HEK293T (cell line): ENCODE measurements around the gene CHKA.

Source experiments
- CTCF ChIA-PET: fragments of 350-600 bp; formaldehyde crosslinking; extraction: SDS; loops from one replicate; lab custom pipeline; 2021; ENCODE audit warnings: antibody characterized with exemption, inconsistent platforms; lab: Yijun Ruan, JAX
- POLR2A ChIA-PET: fragments of 350-600 bp; formaldehyde crosslinking; extraction: SDS; loops from one replicate; lab custom pipeline; 2020; ENCODE audit warnings: antibody characterized with exemption, inconsistent platforms; lab: Yijun Ruan, JAX
- DNase-seq: peaks from one replicate; pipeline ENCODE4 v3.0.0; 2012; ENCODE audit warnings: mixed read lengths; ENCODE audit errors: extremely low spot score
- ARNT ChIP-seq: fragments of 450-650 bp; IDR thresholded peaks from 2 replicates; pipeline ENCODE4 v1.6.1; 2017; ENCODE audit warnings: mild to moderate bottlenecking
- BHLHE40 ChIP-seq: fragments of 450-650 bp; IDR thresholded peaks from 2 replicates; pipeline ENCODE4 v1.6.1; 2016; ENCODE audit warnings: mild to moderate bottlenecking, moderate library complexity, borderline replicate concordance
- CTBP1 ChIP-seq: fragments of 450-650 bp; IDR thresholded peaks from 2 replicates; pipeline ENCODE4 v1.6.1; 2016; ENCODE audit warnings: borderline replicate concordance
- ELF4 ChIP-seq: fragments of 450-650 bp; IDR thresholded peaks from 2 replicates; pipeline ENCODE4 v1.6.1; 2017; ENCODE audit warnings: antibody characterized with exemption
- FOXA1 ChIP-seq: fragments of 450-650 bp; IDR thresholded peaks from 2 replicates; pipeline ENCODE4 v1.6.1; 2016; ENCODE audit warnings: mild to moderate bottlenecking
- FOXK2 ChIP-seq: fragments of 450-650 bp; IDR thresholded peaks from 2 replicates; pipeline ENCODE4 v1.6.1; 2016; ENCODE audit warnings: mild to moderate bottlenecking
- FOXM1 ChIP-seq: fragments of 450-650 bp; IDR thresholded peaks from 2 replicates; pipeline ENCODE4 v1.6.1; 2017; ENCODE audit warnings: mild to moderate bottlenecking, borderline replicate concordance
- HDGF ChIP-seq: fragments of 450-650 bp; IDR thresholded peaks from 2 replicates; pipeline ENCODE4 v1.6.1; 2017; ENCODE audit warnings: antibody characterized with exemption, borderline replicate concordance
- L3MBTL2 ChIP-seq: fragments of 450-650 bp; conservative IDR thresholded peaks from 2 replicates; pipeline ENCODE4 v1.6.1; 2016; ENCODE audit warnings: mild to moderate bottlenecking
- LEF1 ChIP-seq: fragments of 450-650 bp; IDR thresholded peaks from 2 replicates; pipeline ENCODE4 v1.6.1; 2017; ENCODE audit warnings: mild to moderate bottlenecking, borderline replicate concordance
- NFRKB ChIP-seq: fragments of 450-650 bp; IDR thresholded peaks from 2 replicates; pipeline ENCODE4 v1.6.1; 2016; ENCODE audit warnings: mild to moderate bottlenecking, moderate library complexity
- SP1 ChIP-seq: fragments of 450-650 bp; IDR thresholded peaks from 2 replicates; pipeline ENCODE4 v1.6.1; 2017
- SUZ12 ChIP-seq: fragments of 450-650 bp; IDR thresholded peaks from 2 replicates; pipeline ENCODE4 v1.6.1; 2016; ENCODE audit warnings: mild to moderate bottlenecking
- TARDBP ChIP-seq: fragments of 450-650 bp; IDR thresholded peaks from 2 replicates; pipeline ENCODE4 v1.6.1; 2016
- ZNF384 ChIP-seq: fragments of 450-650 bp; IDR thresholded peaks from 2 replicates; pipeline ENCODE4 v1.6.1; 2016
- TF ChIP-seq, protein P1 (sequence below): fragments of 450-650 bp; IDR thresholded peaks from 2 replicates; pipeline ENCODE4 v1.6.1; 2016

The CHKA gene

DNA sequence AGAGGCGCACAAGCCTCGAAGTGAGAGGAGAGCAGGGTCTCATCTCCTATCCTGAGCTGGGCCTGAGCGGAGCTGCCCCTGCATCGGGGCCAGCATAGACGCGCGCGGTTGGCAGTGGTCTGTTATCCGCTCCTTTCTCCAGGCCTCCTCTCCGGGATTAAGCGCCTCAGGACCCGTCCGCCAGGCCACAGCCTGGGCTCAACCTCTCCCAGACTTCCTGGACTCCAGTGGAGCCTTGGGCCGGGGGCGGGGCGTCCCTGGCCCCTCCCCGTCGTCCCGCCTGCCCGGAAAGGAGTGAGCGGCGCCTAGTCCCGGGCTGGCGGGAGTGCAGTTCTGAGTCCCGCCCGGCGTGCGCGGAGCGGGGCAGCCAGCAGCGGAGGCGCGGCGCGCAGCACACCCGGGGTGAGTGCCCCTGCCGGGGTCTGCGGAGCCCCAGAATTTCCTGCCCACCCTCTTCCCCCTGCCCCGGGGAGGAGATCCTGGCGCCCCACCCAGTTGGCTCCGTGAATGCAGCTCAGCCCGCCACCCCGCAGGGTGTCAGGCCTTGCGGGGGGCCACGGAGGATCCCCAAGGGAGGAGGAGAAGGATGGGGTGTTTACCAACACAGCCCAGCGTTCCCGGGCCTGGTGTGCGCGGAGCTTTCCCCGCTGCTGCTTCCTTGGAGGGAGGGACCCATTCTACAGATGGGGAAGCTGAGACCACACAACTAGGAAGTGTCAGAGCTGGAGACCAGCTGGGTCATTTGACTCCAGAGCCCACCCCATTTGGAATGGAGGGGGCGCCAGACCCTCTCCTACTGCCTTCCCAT is 82.3 kb downstream of the CHKA start, which contains the start of gene TCIRG1:
TSS of gene TCIRG1 (plus strand) at position 308 of the 808 bp plus-strand sequence. CDS start 2,247 bp downstream, outside the sequence.
- peak; percentile 82 for DNase-seq
- CTCF ChIA-PET: no interaction called here

DNA sequence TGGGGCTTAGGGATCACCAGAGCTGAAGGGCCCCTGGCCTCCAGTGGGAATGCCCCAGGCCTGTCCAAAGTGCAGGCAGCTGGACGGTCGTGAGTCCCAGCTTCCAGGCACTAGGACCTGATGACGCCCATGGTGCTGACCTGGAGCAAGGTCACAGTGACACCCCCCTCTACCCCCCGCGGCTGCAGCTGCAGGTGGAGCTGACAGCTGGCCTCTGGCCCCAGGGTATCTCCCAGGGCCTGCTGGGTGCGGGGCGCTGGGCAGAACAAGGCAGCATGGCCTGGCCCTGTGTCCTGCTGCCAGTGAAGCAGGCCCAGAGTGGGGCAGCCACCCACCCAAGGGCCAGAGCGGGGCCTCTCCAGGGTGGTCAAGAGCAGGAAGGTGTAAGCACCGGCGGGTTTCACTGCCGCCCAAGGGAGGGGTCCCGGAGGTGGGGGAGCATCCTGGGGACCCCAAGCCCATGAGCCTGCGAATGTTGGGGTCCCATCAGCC is 82.9 kb downstream of the CHKA start:
- POLR2A ChIA-PET: interaction anchor here (0.9 to 1.0 kb wide), 2 partner anchors 15 to 42 kb away, joined by 3 to 4 read pairs; no protein-coding TSS in a partner anchor
- DNase-seq: no peak
- CTCF ChIA-PET: interaction anchor here (0.9 kb wide), 1 partner anchor 168 kb away, joined by 3 read pairs; no protein-coding TSS in a partner anchor
- TF ChIP-seq L3MBTL2: no peak
- no peak for TF ChIP-seq TARDBP
- no peak for TF ChIP-seq FOXM1
- TF ChIP-seq BHLHE40: no peak
- TF ChIP-seq HDGF: 0 out of 2 replicates have a peak, but pooled peaks have one; percentile 53
- TF ChIP-seq ELF4: no peak
- TF ChIP-seq SUZ12: no peak
- TF ChIP-seq, protein P1, sequence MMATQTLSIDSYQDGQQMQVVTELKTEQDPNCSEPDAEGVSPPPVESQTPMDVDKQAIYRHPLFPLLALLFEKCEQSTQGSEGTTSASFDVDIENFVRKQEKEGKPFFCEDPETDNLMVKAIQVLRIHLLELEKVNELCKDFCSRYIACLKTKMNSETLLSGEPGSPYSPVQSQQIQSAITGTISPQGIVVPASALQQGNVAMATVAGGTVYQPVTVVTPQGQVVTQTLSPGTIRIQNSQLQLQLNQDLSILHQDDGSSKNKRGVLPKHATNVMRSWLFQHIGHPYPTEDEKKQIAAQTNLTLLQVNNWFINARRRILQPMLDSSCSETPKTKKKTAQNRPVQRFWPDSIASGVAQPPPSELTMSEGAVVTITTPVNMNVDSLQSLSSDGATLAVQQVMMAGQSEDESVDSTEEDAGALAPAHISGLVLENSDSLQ: no peak

More for the DNA sequence above, 82.3 kb downstream of the CHKA start, which contains the start of gene TCIRG1:
- TF ChIP-seq HDGF (0 out of 2 replicates have a peak, but pooled peaks have one; percentile 5), ZNF384 (no peak)
- TF ChIP-seq, protein P1: no peak
- POLR2A ChIA-PET: interaction anchor here (0.9 to 5.9 kb wide), 2 partner anchors 8 to 42 kb away, joined by 3 to 43 read pairs; partner anchors contain the start of gene NDUFS8

DNA sequence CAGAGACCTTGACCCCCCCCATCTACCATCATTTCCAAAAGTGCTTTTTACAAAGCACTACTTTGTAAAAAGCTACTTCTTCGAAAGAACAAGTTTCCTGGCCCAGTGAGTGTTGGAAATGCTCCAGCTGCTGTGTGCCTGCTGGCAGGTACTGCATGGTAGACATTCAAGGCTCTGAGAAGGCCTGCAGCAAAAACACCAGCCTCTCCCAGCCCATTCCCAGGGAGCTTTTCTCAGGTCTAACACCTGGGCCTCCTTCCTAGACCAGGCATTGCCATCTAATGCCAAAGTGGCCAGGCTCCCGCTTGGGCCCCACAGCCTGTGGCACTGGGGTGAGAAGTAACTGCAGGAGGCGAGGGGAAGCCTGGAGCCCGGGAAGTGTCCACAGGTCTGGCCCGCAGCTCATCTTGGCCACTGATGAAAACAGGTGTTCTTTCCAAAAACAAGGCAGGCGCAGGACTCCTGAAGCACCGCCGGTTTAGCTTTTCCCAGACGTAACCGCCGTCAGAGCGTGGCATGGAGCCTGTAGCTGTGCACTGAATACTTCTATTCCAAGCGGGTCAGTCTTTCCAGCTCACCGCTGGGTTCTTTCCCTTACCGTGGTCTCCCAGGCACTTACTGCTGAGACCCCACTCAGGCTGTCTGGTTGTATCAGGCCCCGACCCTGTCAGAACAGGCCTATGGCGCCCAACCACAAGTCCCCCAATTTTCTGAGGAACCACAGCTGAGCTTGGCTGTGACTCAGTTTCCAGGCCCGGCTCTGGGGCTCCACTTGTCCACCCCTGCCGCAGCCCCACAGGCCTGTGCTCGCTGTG is 83.6 kb downstream of the CHKA start:
- DNase-seq: no peak
- ChIA-PET CTCF (interaction anchor here (0.9 kb wide), 1 partner anchor 169 kb away, joined by 3 read pairs; no protein-coding TSS in a partner anchor), POLR2A (interaction anchor here (0.6 to 1.0 kb wide), 4 partner anchors 15 to 167 kb away, joined by 3 to 4 read pairs (median 4); no protein-coding TSS in a partner anchor)
- TF ChIP-seq CTBP1: no peak
- no peak for TF ChIP-seq TARDBP
- TF ChIP-seq, protein P1: no peak
- no peak for TF ChIP-seq L3MBTL2
- no peak for TF ChIP-seq BHLHE40
- TF ChIP-seq FOXA1: no peak
- TF ChIP-seq FOXM1: no peak
- no peak for TF ChIP-seq SP1
- no peak for TF ChIP-seq ZNF384
- no peak for TF ChIP-seq LEF1
- no peak for TF ChIP-seq SUZ12
- TF ChIP-seq HDGF: no peak
- no peak for TF ChIP-seq NFRKB
- no peak for TF ChIP-seq FOXK2
- TF ChIP-seq ARNT: no peak
- no peak for TF ChIP-seq ELF4

DNA sequence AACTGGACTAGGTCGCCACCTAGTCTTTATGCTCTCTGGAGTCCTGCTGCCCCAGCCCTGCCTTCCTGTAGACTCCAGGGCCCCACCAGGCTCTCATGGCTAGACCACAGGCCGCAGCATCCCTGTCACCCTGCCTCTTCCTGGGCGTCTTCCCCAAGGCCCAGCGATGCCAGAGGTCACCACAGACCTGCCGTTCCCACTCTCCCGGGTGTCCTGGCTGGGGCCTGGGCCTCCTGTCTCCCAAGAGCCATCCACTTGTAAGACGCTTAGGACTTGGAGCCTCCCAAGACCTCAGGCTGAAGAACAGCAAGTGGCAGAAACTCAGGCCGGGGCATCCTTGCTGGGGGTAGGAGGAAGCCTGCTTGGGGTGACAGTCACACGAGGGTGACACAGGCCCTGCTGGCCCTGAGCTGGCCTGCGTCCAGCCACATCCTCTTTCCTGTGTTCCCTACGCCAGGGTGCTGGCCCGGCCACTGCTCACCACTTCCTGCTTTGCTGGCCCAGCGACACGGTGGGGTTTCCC is 84.4 kb downstream of the CHKA start:
- POLR2A ChIA-PET: interaction anchor here (0.9 kb wide), 1 partner anchor 22 kb away, joined by 3 read pairs; no protein-coding TSS in a partner anchor
- TF ChIP-seq FOXK2 (no peak), SP1 (no peak), L3MBTL2 (no peak), BHLHE40 (no peak), ARNT (no peak), SUZ12 (no peak), ELF4 (no peak), HDGF (no peak), TARDBP (no peak), FOXM1 (no peak), NFRKB (no peak), FOXA1 (no peak), CTBP1 (no peak), LEF1 (no peak), ZNF384 (no peak)
- TF ChIP-seq, protein P1: no peak
- no peak for DNase-seq
- CTCF ChIA-PET: no interaction called here
